K562 (cell line): ENCODE measurements around the gene FAM114A1. TPM values are rescaled to one million over a fixed set of nuclear protein-coding genes. Genes with fewer than 3 reads are reported as not detected.

Experiments
- ATAC-seq: fragments of 200-7000 bp; cut with Tn5 transposase; 3 replicates; pipeline ENCODE4 v1.9.1; 2020; ENCODE audit warnings: moderate library complexity
- BruUV-seq: library from RNA; stranded (reverse); fragments of 400-500 nt; replicated peaks from 2 replicates; lab custom pipeline; 2021; lab: Mats Ljungman, UMichigan
- CTCF ChIA-PET: fragments of 300-600 bp; formaldehyde crosslinking; extraction: SDS; loops from one replicate; lab custom pipeline; 2021; ENCODE audit warnings: low intra/inter-chr PET ratio; lab: Yijun Ruan, JAX
- POLR2A ChIA-PET: fragments of 300-600, 350-650 bp; sonication (Branson Sonifier 250); formaldehyde crosslinking; extraction: SDS; loops from one replicate; lab custom pipeline; 2021; ENCODE audit warnings: antibody characterized with exemption, inconsistent platforms; lab: Yijun Ruan, JAX
- DNase-seq, 4 experiments: peaks; one replicate each; pipeline versions ENCODE4 v3.0.0 to v3.0.0-alpha.2; 2011 to 2018; ENCODE audit warnings: low spot score in 3 of 4, mixed read lengths in 3 of 4; ENCODE audit errors: extremely low read depth in 1 of 4
- FAIRE-seq: peaks from 2 replicates; lab custom pipeline; 2011; peaks lifted over from hg19 to GRCh38; lab: Jason Lieb, UNC
- H2AFZ ChIP-seq: 2 replicates; pipeline ENCODE4 v1.6.0; 2011; ENCODE audit warnings: low read depth, low read length, control low read depth, inconsistent platforms
- H3K27ac ChIP-seq: fragments of 200-600 bp; 3 replicates; pipeline ENCODE4 v1.8.0; 2011; ENCODE audit warnings: low read depth, mild to moderate bottlenecking, control low read depth, inconsistent platforms, low read length, moderate library complexity, mixed read lengths; ENCODE audit errors: extremely low read depth
- H3K27me3 ChIP-seq, 2 experiments: fragments of 300-600 bp in 1 of 2; 2 replicates in 1 of 2; 3 replicates in 1 of 2; pipeline versions ENCODE4 v1.6.0 to v1.8.0; 2011; ENCODE audit warnings: inconsistent platforms in 2 of 2, low read length in 2 of 2, mild to moderate bottlenecking in 1 of 2, mixed read lengths in 1 of 2, moderate library complexity in 1 of 2; ENCODE audit not compliant: control insufficient read depth in 2 of 2, insufficient read depth in 2 of 2
- H3K36me3 ChIP-seq: fragments of 300-600 bp; 3 replicates; pipeline ENCODE4 v1.8.0; 2011; ENCODE audit warnings: mild to moderate bottlenecking, low read length, inconsistent platforms; ENCODE audit not compliant: control insufficient read depth, insufficient read depth
- H3K4me1 ChIP-seq, 2 experiments: fragments of 200-600 bp in 1 of 2; replicated peaks in 1 of 2; 2 replicates in 1 of 2; 3 replicates in 1 of 2; pipeline versions ENCODE4 v1.5.1 to v1.8.0; 2011; ENCODE audit warnings: inconsistent platforms in 2 of 2, low read length in 2 of 2, mild to moderate bottlenecking in 1 of 2, mixed read lengths in 1 of 2, moderate library complexity in 1 of 2; ENCODE audit not compliant: control insufficient read depth in 2 of 2, insufficient read depth in 2 of 2
- H3K4me2 ChIP-seq: 2 replicates; pipeline ENCODE4 v1.6.1; 2011; ENCODE audit warnings: low read length, control low read depth, inconsistent platforms, mixed read lengths; ENCODE audit not compliant: insufficient read depth
- H3K4me3 ChIP-seq: fragments of 200-600 bp; sonication (generic), shearing (Covaris generic); 2 replicates; pipeline ENCODE4 v1.5.1; 2016; ENCODE audit warnings: control low read depth, inconsistent platforms
- H3K79me2 ChIP-seq: fragments of 200-600 bp; 3 replicates; pipeline ENCODE4 v1.8.0; 2011; ENCODE audit warnings: low read length, inconsistent platforms; ENCODE audit not compliant: control insufficient read depth, insufficient read depth
- H3K9ac ChIP-seq, 2 experiments: 2 replicates each; pipeline versions ENCODE4 v1.6.0 to v1.6.1; 2011; ENCODE audit warnings: low read depth in 2 of 2, low read length in 2 of 2, control low read depth in 1 of 2, inconsistent platforms in 1 of 2, mild to moderate bottlenecking in 1 of 2, mixed read lengths in 1 of 2; ENCODE audit not compliant: insufficient read depth in 1 of 2
- H3K9me1 ChIP-seq: one replicate; pipeline ENCODE4 v1.6.0; 2011; ENCODE audit warnings: inconsistent platforms, mild to moderate bottlenecking, low read length, moderate library complexity; ENCODE audit not compliant: control insufficient read depth, insufficient read depth
- H3K9me3 ChIP-seq: replicated peaks from 2 replicates; pipeline ENCODE4 v1.5.1; 2011; ENCODE audit warnings: low read depth, low read length, inconsistent platforms; ENCODE audit not compliant: control insufficient read depth, insufficient read depth
- H4K20me1 ChIP-seq: replicated peaks from 2 replicates; pipeline ENCODE4 v1.6.1; 2011; ENCODE audit warnings: low read length, inconsistent platforms, mixed read lengths; ENCODE audit not compliant: control insufficient read depth, insufficient read depth
- GABPB1 ChIP-seq: sonication (generic); formaldehyde crosslinking; IDR thresholded peaks from 2 replicates; pipeline ENCODE4 v1.8.0; 2022; ENCODE audit warnings: mild to moderate bottlenecking, missing genetic modification reagents
- HOXB6 ChIP-seq: fragments of 250-450 bp; sonication (Bioruptor Pico); IDR thresholded peaks from 2 replicates; pipeline ENCODE4 v1.5.1; 2022; ENCODE audit warnings: mild to moderate bottlenecking, borderline replicate concordance
- IRF2 ChIP-seq: sonication (generic); formaldehyde crosslinking; IDR thresholded peaks from 2 replicates; pipeline ENCODE4 v1.8.1; 2022; ENCODE audit warnings: mild to moderate bottlenecking, missing genetic modification reagents
- LCOR ChIP-seq: sonication (generic); formaldehyde crosslinking; IDR thresholded peaks from 2 replicates; pipeline ENCODE4 v1.8.0; 2022; ENCODE audit warnings: mild to moderate bottlenecking, missing genetic modification reagents
- MAZ ChIP-seq, 2 experiments: fragments of 450-650 bp in 1 of 2; sonication (generic) in 1 of 2; formaldehyde crosslinking; IDR thresholded peaks in 1 of 2; conservative IDR thresholded peaks in 1 of 2; 2 replicates each; pipeline versions ENCODE4 v1.4.0 to v1.5.0; 2020; ENCODE audit warnings: mild to moderate bottlenecking in 1 of 2, missing genetic modification reagents in 1 of 2
- NFE2 ChIP-seq: IDR thresholded peaks from 2 replicates; pipeline ENCODE4 v1.6.1; 2014; ENCODE audit warnings: antibody characterized with exemption, low read depth
- NFRKB ChIP-seq: fragments of 450-650 bp; IDR thresholded peaks from 2 replicates; pipeline ENCODE4 v1.6.1; 2016; ENCODE audit warnings: low read depth
- RHOXF2B ChIP-seq: fragments of 250-450 bp; sonication (Bioruptor Pico); conservative IDR thresholded peaks from 2 replicates; pipeline ENCODE4 v1.5.1; 2021
- ZNF212 ChIP-seq: fragments of 450-650 bp; formaldehyde crosslinking; IDR thresholded peaks from 2 replicates; pipeline ENCODE4 v1.4.0; 2020; ENCODE audit warnings: mild to moderate bottlenecking
- ZSCAN32 ChIP-seq: fragments of 450-650 bp; formaldehyde crosslinking; IDR thresholded peaks from 2 replicates; pipeline ENCODE4 v1.4.0; 2020; ENCODE audit warnings: mild to moderate bottlenecking, moderate library complexity
- WGBS: fragments of 100-300 bp; shearing (Covaris generic); methylation state at CpG from one replicate; pipeline ENCODE4 v1.1.6; 2016; ENCODE audit warnings: low coverage, mixed read lengths; ENCODE audit not compliant: insufficient coverage; ENCODE audit errors: missing lambda C conversion rate; 5-methylcytosine and 5-hydroxymethylcytosine counted together
- in situ Hi-C: fragments of 300-500 bp; cut with MboI; formaldehyde crosslinking; loops from 4 replicates; pipeline ENCODE4 v1.15.0; 2018; ENCODE audit warnings: inconsistent platforms, mixed read lengths
- intact Hi-C: fragments of 100-400 bp; cut with micrococcal nuclease; formaldehyde crosslinking; loops from 2 replicates; pipeline ENCODE4 v1.14.2; 2022
- polyA plus RNA-seq, 8 experiments: library from polyadenylated mRNA; depleted of rRNA in 4 of 8; stranded (reverse) in 5 of 8; unstranded in 3 of 8; fragments of >200 nt; fragmentation: Nextera tagmentation in 2 of 8; fragmentation: Illumina TruSeq in 1 of 8; extraction: Ambion mirVana in 2 of 8; extraction: Trizol in 1 of 8; gene quantifications; 2 replicates each; pipeline versions ENCODE4 v1.2.1 to v1.2.3, GENCODE V29; 2011 to 2014; ENCODE audit warnings: inconsistent platforms in 1 of 8, missing spikeins in 1 of 8
- total RNA-seq, 7 experiments: library from RNA; depleted of rRNA in 6 of 7; stranded (reverse); fragments of >200 nt in 6 of 7; fragmentation: Illumina TruSeq in 2 of 7; extraction: Trizol in 2 of 7; gene quantifications; 2 replicates each; pipeline versions ENCODE4 v1.2.1 to v1.2.3, GENCODE V29; 2011 to 2021; ENCODE audit warnings: low replicate concordance in 1 of 7

Gene FAM114A1
- total and polyA plus RNA-seq, 9 of the 15 experiments (the other 6 are each of a cell fraction or from before 2014, with no cell fraction given): 1.8 to 12.0 (median 4.3) TPM

GRCh38 chr4:38857354-38858096 is 10.1 kb upstream of the FAM114A1 start (continued):
- TF ChIP-seq ZNF212 (CRISPR knock-in tag): no peak
- peak; percentile 47; the same call in 1 of the 2 replicates for TF ChIP-seq NFE2
- TF ChIP-seq MAZ (CRISPR knock-in tag; conservative IDR thresholded peaks at IDR 0.05 in 1 of 2, IDR thresholded peaks at IDR 0.05 in 1 of 2): peak in 1 of 2 experiments; percentile 54; a peak in 1 of 4 replicates

DNA sequence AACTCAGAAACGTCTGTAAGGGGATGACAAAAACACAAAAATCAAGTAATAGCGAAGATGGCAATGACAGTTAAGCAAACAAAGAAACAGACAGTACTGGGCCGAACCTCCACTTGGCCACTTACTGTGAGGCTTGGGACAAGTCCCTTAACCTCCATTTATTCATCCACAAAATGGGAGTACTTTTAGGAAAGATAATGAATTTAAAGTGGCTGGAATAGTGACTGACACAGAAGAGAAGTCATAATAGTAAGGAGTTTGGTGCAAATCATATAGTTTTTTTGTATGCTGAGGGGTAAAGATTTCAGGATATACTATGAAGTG is 9.5 kb upstream of the FAM114A1 start:
- Histone ChIP-seq H2AFZ (peak overlapping the region; percentile 68), H3K4me1 (peaks cover 0 to 20% of the 10 kb centered on the region in 2 experiments; a peak in 3 of 5 replicates), H3K79me2 (no peaks in the 10 kb centered on the region), H3K36me3 (no peaks in the 10 kb centered on the region), H3K4me2 (peak overlapping the region; percentile 28; the same call in 1 of the 2 replicates), H3K4me3 (no peak overlapping the region), H3K9me3 (no peaks in the 10 kb centered on the region), H4K20me1 (no peaks in the 10 kb centered on the region), H3K27ac (peak overlapping the region; percentile 54; the same call in 2 of the 3 replicates), H3K9me1 (no peaks in the 10 kb centered on the region), H3K9ac (no peak overlapping the region; a peak in 1 of 4 replicates), H3K27me3 (no peaks in the 10 kb centered on the region; a peak in 1 of 5 replicates)
- in situ Hi-C loops: no loop called here
- no peak for TF ChIP-seq NFRKB
- 0 out of 2 replicates have a peak, but pooled peaks have one; percentile 26 for TF ChIP-seq LCOR
- TF ChIP-seq GABPB1: 0 out of 2 replicates have a peak, but pooled peaks have one; percentile 14
- no peak for TF ChIP-seq HOXB6 (CRISPR knock-in tag)
- no peak for TF ChIP-seq IRF2 (CRISPR knock-in tag)
- TF ChIP-seq RHOXF2B (CRISPR knock-in tag): no peak
- TF ChIP-seq ZSCAN32 (CRISPR knock-in tag): no peak
- no peak for ATAC-seq
- DNase-seq: no peak
- CTCF ChIA-PET: interaction anchor here (2.1 kb wide), 1 partner anchor 98 kb away, joined by 11 read pairs; no protein-coding TSS in a partner anchor
- WGBS: 36% methylated on average over 3 of the region's 3 CpGs
- BruUV-seq: no TSS peak
- no peak for FAIRE-seq
- POLR2A ChIA-PET: no interaction called here
- intact Hi-C loops: loop anchor here (5.0 kb wide), 2 partner anchors 76 to 796 kb away; partner anchors contain the start of gene TLR10
